Mesenchymal stem cell (in vitro differentiated cells and primary cell): ENCODE data around the gene PAX7.

Experiments used
- DNase-seq: peaks from one replicate; pipeline ENCODE4 v3.0.0-alpha.2; 2013
- H2AFZ ChIP-seq: one replicate; pipeline ENCODE4 v1.6.1; 2013; ENCODE audit warnings: low read depth, mild to moderate bottlenecking, control low read depth, inconsistent platforms, low read length, moderate library complexity
- H2AK5ac ChIP-seq: 2 replicates; pipeline ENCODE4 v1.6.1; 2013; ENCODE audit warnings: low read length, moderate library complexity, mild to moderate bottlenecking, inconsistent platforms; ENCODE audit not compliant: severe bottlenecking
- H2BK120ac ChIP-seq: one replicate; pipeline ENCODE4 v1.6.1; 2013; ENCODE audit warnings: low read depth, mild to moderate bottlenecking, inconsistent platforms, low read length, moderate library complexity
- H2BK12ac ChIP-seq, 2 experiments: one replicate each; pipeline ENCODE4 v1.6.1; 2013; ENCODE audit warnings: inconsistent platforms in 2 of 2, low read length in 2 of 2, mild to moderate bottlenecking in 2 of 2, moderate library complexity in 2 of 2, control low read depth in 1 of 2
- H2BK15ac ChIP-seq: one replicate; pipeline ENCODE4 v1.6.1; 2013; ENCODE audit warnings: mild to moderate bottlenecking, low read depth, inconsistent platforms; ENCODE audit not compliant: poor library complexity, severe bottlenecking
- H2BK5ac ChIP-seq: 2 replicates; pipeline ENCODE4 v1.6.1; 2013; ENCODE audit warnings: low read depth, mild to moderate bottlenecking, low read length, control low read depth, inconsistent platforms; ENCODE audit not compliant: poor library complexity, severe bottlenecking
- H3K14ac ChIP-seq, 2 experiments: one replicate each; pipeline ENCODE4 v1.6.1; 2013; ENCODE audit warnings: inconsistent platforms in 2 of 2, low read length in 2 of 2, control low read depth in 1 of 2, mild to moderate bottlenecking in 1 of 2, moderate library complexity in 1 of 2
- H3K18ac ChIP-seq, 2 experiments: one replicate each; pipeline ENCODE4 v1.6.1; 2013; ENCODE audit warnings: inconsistent platforms in 2 of 2, low read length in 2 of 2, control low read depth in 1 of 2, low read depth in 1 of 2, mild to moderate bottlenecking in 1 of 2
- H3K23ac ChIP-seq, 2 experiments: one replicate each; pipeline ENCODE4 v1.6.1; 2013; ENCODE audit warnings: inconsistent platforms in 2 of 2, low read length in 2 of 2, mild to moderate bottlenecking in 2 of 2, moderate library complexity in 2 of 2, control low read depth in 1 of 2
- H3K27ac ChIP-seq: 2 replicates; pipeline ENCODE4 v1.5.1; 2013; ENCODE audit warnings: mild to moderate bottlenecking, moderate library complexity, low read length, control low read depth, inconsistent platforms; ENCODE audit not compliant: poor library complexity, severe bottlenecking
- H3K27me3 ChIP-seq, 2 experiments: 2 replicates each; pipeline versions ENCODE4 v1.6.1 to v1.7.0; 2013; ENCODE audit warnings: low read length in 2 of 2, mild to moderate bottlenecking in 2 of 2, moderate library complexity in 2 of 2, control low read depth in 1 of 2, inconsistent platforms in 1 of 2; ENCODE audit not compliant: control insufficient read depth in 1 of 2, insufficient read depth in 1 of 2
- H3K36me3 ChIP-seq, 2 experiments: 2 replicates each; pipeline versions ENCODE4 v1.6.1 to v1.7.0; 2013; ENCODE audit warnings: low read length in 2 of 2, control low read depth in 1 of 2, inconsistent platforms in 1 of 2, low read depth in 1 of 2, mild to moderate bottlenecking in 1 of 2; ENCODE audit not compliant: insufficient read depth in 2 of 2, control insufficient read depth in 1 of 2
- H3K4ac ChIP-seq, 2 experiments: one replicate each; pipeline ENCODE4 v1.6.1; 2013; ENCODE audit warnings: inconsistent platforms in 2 of 2, low read length in 2 of 2, mild to moderate bottlenecking in 2 of 2, moderate library complexity in 2 of 2, control low read depth in 1 of 2, low read depth in 1 of 2
- H3K4me1 ChIP-seq: 2 replicates; pipeline ENCODE4 v1.6.1; 2013; ENCODE audit warnings: low read depth, low read length, control low read depth; ENCODE audit not compliant: control insufficient read depth, insufficient read depth
- H3K4me2 ChIP-seq: 2 replicates; pipeline ENCODE4 v1.6.1; 2013; ENCODE audit warnings: low read length, mild to moderate bottlenecking, inconsistent platforms; ENCODE audit not compliant: poor library complexity, severe bottlenecking
- H3K4me3 ChIP-seq, 2 experiments: 2 replicates each; pipeline versions ENCODE4 v1.5.1 to v1.7.0; 2013; ENCODE audit warnings: low read length in 2 of 2, mild to moderate bottlenecking in 2 of 2, control low read depth in 1 of 2, low read depth in 1 of 2; ENCODE audit not compliant: insufficient read depth in 1 of 2
- H3K79me1 ChIP-seq: replicated peaks from 2 replicates; pipeline ENCODE4 v1.6.1; 2013; ENCODE audit warnings: mild to moderate bottlenecking, control low read depth, low read length, inconsistent platforms; ENCODE audit not compliant: poor library complexity, severe bottlenecking
- H3K9ac ChIP-seq: 2 replicates; pipeline ENCODE4 v1.7.0; 2013; ENCODE audit warnings: mild to moderate bottlenecking, low read length, moderate library complexity
- H3K9me3 ChIP-seq: 2 replicates; pipeline ENCODE4 v1.7.0; 2013; ENCODE audit warnings: mild to moderate bottlenecking, low read length; ENCODE audit not compliant: control insufficient read depth
- H4K8ac ChIP-seq: one replicate; pipeline ENCODE4 v1.6.1; 2013; ENCODE audit warnings: inconsistent platforms, mild to moderate bottlenecking, low read length, moderate library complexity
- H4K91ac ChIP-seq: one replicate; pipeline ENCODE4 v1.6.1; 2013; ENCODE audit warnings: mild to moderate bottlenecking, low read length, inconsistent platforms
- WGBS: methylation state at CpG from one replicate; pipeline ENCODE4 v1.1.7; 2013; ENCODE audit warnings: mixed read lengths; 5-methylcytosine and 5-hydroxymethylcytosine counted together

Gene PAX7

DNA sequence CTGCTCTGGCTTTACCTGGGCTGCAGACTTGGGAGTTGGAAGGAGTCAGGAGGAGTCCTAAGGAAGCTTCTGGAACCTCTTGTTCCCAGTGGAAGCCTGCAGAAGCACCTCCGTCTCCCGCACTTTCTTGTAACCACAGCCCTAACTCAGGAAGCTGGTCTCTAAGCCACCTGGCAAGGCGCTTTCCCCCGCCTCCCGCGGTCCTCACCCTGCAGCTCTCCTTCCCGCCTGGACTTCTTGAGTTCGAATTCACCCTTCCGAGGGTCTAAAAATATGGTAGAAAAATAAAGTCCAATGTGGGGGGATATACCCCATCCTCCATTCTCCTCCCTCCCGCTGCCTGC is 15.1 kb downstream of the PAX7 start:
- Histone ChIP-seq H3K79me1 (no peaks in the 10 kb centered on the region), H2AFZ (no peak overlapping the region), H4K91ac (no peak overlapping the region), H2AK5ac (no peak overlapping the region), H3K27me3 (peaks cover 93 to 95% of the 10 kb centered on the region in 2 experiments), H2BK12ac (no peak overlapping the region), H2BK120ac (no peak overlapping the region), H3K14ac (no peak overlapping the region), H3K4me3 (no peak overlapping the region), H3K36me3 (no peaks in the 10 kb centered on the region), H3K9ac (no peak overlapping the region), H2BK15ac (no peak overlapping the region), H4K8ac (no peak overlapping the region), H3K27ac (no peak overlapping the region), H2BK5ac (no peak overlapping the region), H3K9me3 (no peaks in the 10 kb centered on the region), H3K4ac (no peak overlapping the region), H3K4me2 (no peak overlapping the region), H3K18ac (no peak overlapping the region), H3K23ac (no peak overlapping the region), H3K4me1 (peaks cover 13% of the 10 kb centered on the region)
- no peak for DNase-seq
- 6% methylated on average over 7 of the region's 10 CpGs for WGBS

DNA sequence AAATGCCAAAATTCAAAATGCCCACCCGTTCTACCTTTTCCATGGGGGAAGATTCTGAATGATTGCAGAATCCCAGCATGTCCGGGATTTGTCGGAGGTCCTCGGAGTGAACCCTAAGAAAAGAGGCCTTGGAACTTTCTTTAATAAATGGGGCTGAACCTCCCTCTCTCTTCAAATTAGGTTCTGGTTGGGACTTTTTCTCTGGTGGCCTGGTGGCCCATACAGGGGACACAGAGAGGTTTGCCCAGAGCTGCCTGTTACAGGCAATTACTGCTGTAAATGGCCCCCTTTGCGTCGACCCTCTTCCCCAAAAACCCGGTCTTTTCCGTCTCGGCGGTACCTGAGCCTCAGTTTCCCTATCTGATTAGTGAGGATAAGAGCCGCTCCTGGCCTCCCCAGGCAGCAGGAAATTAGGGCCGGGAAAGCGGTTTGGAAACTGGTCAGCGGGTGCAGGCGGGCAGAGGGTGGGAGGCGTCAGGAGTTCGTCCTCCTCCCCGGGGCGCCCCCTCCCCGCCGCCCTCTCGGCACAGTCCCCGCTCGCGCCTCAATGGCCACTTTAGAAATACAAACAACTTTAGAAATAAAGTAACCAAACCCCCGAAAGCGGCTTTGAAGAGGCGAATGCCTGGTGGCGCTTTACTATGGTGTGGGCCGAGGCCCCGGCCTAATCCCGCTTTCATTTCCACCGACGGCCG is 15.6 kb downstream of the PAX7 start:
- Histone ChIP-seq H3K4me2 (peak overlapping the region; percentile 33), H3K4ac (no peak overlapping the region), H3K18ac (no peak overlapping the region), H4K91ac (no peak overlapping the region), H2BK12ac (no peak overlapping the region), H2BK15ac (no peak overlapping the region), H3K36me3 (no peaks in the 10 kb centered on the region), H2AFZ (no peak overlapping the region), H4K8ac (no peak overlapping the region), H3K9me3 (no peaks in the 10 kb centered on the region), H2BK120ac (no peak overlapping the region), H3K4me1 (peaks cover 13% of the 10 kb centered on the region), H3K27me3 (peaks cover 93 to 94% of the 10 kb centered on the region in 2 experiments), H2BK5ac (no peak overlapping the region), H3K23ac (no peak overlapping the region), H2AK5ac (no peak overlapping the region), H3K79me1 (no peaks in the 10 kb centered on the region), H3K9ac (no peak overlapping the region), H3K14ac (no peak overlapping the region), H3K27ac (no peak overlapping the region), H3K4me3 (no peak overlapping the region)
- no peak for DNase-seq
- 2% methylated on average over 30 of the region's 35 CpGs for WGBS

DNA sequence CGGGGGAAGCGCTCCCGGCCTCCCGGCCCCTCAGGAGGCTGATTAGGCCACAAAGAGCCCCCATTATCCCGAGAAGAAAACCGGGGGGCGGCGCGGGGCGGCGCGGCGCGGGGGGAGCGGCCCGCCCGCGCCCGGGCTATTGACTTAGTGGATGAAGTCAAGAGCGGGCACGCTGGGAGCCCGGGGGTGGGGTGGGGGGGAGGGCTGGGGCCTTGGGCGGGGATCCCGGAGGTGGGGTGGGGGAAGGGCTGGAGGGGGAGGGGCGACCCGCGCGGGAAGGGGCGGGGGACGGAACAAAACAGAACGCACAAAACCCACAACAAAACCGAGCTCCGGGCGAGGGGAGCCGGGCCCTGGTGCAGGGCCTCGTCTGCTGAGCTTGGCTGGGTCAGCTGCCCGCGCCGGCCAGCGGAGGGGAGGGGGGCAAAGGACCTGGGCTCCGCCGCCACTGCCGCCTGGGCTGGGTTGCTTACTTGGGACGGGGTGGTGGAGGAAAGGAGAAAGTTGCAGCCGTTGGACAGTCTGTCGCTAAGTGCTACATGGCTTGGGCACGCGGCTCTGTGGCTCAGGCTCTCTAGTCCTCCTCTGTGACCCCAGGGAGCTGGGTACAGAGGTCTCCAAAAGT is 16.3 kb downstream of the PAX7 start:
- H2AK5ac ChIP-seq: no peak overlapping the region
- peaks cover 90 to 95% of the 10 kb centered on the region in 2 experiments for H3K27me3 ChIP-seq
- no peak overlapping the region for H3K23ac ChIP-seq

DNA sequence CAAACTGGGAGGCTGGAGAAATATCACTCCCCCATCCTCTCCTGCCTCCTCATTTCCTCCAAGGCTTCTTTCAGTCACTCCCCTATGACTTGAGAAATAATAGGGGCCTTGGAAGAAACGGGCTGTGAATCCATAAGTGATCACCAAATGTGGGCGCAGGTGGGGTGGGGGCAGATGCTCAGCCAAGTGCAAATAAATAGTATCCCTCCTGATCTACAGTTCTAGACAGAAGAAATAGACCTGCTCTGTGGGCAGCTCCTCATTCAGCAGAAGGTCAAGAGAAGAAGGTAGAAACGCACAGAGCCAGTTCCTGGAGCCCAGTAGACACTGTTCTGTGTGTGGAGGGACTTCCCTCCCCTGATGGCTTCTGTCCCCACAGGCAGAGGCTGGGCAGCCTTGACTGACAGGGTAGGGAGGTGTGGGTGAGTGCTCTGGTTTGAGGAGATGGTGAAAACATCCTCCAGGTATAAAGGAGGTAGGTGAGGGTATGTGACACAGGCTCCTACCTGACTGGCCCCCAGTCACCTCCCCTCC is 17.1 kb downstream of the PAX7 start:
- H3K23ac ChIP-seq: no peak overlapping the region

More for the DNA sequence above, 16.3 kb downstream of the PAX7 start:
- no peak overlapping the region for H3K18ac ChIP-seq
- H3K14ac ChIP-seq: no peak overlapping the region
- no peak overlapping the region for H3K4me3 ChIP-seq
- no peak overlapping the region for H2BK12ac ChIP-seq
- H3K4ac ChIP-seq: no peak overlapping the region
- H4K8ac ChIP-seq: no peak overlapping the region
- peak overlapping the region; percentile 33 for H3K4me2 ChIP-seq
- no peak overlapping the region for H2BK120ac ChIP-seq
- no peak for DNase-seq
- 4% methylated on average over 17 of the region's 48 CpGs for WGBS
- no peak overlapping the region for H4K91ac ChIP-seq
- H3K36me3 ChIP-seq: no peaks in the 10 kb centered on the region
- no peak overlapping the region for H2AFZ ChIP-seq
- H2BK15ac ChIP-seq: no peak overlapping the region
- H2BK5ac ChIP-seq: no peak overlapping the region
- H3K9me3 ChIP-seq: no peaks in the 10 kb centered on the region
- H3K4me1 ChIP-seq: peaks cover 13% of the 10 kb centered on the region
- no peak overlapping the region for H3K27ac ChIP-seq
- no peak overlapping the region for H3K9ac ChIP-seq
- no peaks in the 10 kb centered on the region for H3K79me1 ChIP-seq

More for the DNA sequence above, 17.1 kb downstream of the PAX7 start:
- Histone ChIP-seq H3K4me1 (peaks cover 13% of the 10 kb centered on the region), H4K8ac (no peak overlapping the region), H3K4ac (no peak overlapping the region), H3K9me3 (no peaks in the 10 kb centered on the region), H3K36me3 (no peaks in the 10 kb centered on the region), H2BK12ac (no peak overlapping the region), H3K9ac (no peak overlapping the region), H4K91ac (no peak overlapping the region), H3K4me3 (no peak overlapping the region), H2AK5ac (no peak overlapping the region), H2BK120ac (no peak overlapping the region), H3K4me2 (no peak overlapping the region), H3K18ac (no peak overlapping the region), H2BK5ac (no peak overlapping the region), H3K79me1 (no peaks in the 10 kb centered on the region), H3K27me3 (peaks cover 90 to 95% of the 10 kb centered on the region in 2 experiments), H2BK15ac (no peak overlapping the region), H2AFZ (no peak overlapping the region), H3K14ac (no peak overlapping the region), H3K27ac (no peak overlapping the region)
- 32% methylated on average over 1 of the region's 3 CpGs for WGBS
- no peak for DNase-seq
